ENCODE data around the gene PPP4R4. TPM values are rescaled to one million over a fixed set of nuclear protein-coding genes. Genes with fewer than 3 reads are reported as not detected.

PPP4R4 gene
- polyA plus RNA-seq, 1 of the 3 experiments (the other 2 are of a cell fraction), result 2.5 TPM

DNA sequence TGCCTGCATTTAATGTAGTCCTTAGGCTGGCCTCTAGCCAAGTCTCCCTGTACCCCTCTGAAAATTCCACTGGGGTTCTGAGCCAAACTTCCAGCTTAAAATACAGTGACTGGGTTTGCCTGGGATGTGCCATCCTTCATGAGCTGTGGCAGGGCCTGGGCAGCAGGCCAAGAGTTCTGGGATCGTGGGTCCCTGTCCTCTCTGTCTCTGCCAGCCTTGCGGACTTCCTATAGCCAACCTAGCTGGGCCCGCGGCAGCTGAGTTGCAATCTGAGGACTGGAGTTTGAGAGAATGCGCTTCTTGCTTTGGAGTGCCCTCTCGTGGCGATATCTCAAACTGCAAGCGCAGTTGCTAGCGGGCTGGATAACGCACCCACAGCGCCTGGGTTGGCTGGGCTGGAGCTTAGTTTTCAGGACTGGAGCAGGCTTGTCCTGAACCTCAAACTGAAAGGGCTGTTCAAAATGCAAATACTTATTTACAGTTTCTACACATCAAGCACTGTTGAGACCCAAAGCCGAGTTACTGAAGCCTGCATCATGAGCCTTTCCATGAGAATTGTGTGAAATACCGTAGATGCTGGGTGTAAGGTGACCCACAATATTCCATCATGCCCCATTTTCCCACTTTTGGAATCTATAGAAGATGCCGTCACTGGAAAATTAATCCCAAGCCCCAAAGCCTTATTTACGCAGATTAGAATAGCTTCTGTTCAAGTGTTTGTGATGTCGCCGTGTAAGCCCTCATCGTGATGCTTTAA lies 37.4 kb upstream of the PPP4R4 start (continued):
- TF ChIP-seq TCF12 (IDR thresholded peaks at IDR 0.05) (no peak; the same call in 1 of the 2 replicates), GATA2 (CRISPR knock-in tag; IDR thresholded peaks at IDR 0.05) (no peak), TAF1 (IDR thresholded peaks at IDR 0.05; ENCODE audit: borderline replicate concordance, low read depth, low read length) (no peak), SMC3 (IDR thresholded peaks at IDR 0.05; ENCODE audit: low read depth, low read length) (peak; percentile 89), RXRA (IDR thresholded peaks at IDR 0.05; ENCODE audit: borderline replicate concordance, low read depth) (no peak), CHD2 (IDR thresholded peaks at IDR 0.05; ENCODE audit: low read length, partially characterized antibody) (peak; percentile 57), SIN3A (IDR thresholded peaks at IDR 0.05; ENCODE audit: borderline replicate concordance, low read depth, low read length) (no peak), TEAD4 (IDR thresholded peaks at IDR 0.05; ENCODE audit: borderline replicate concordance, insufficient read depth) (no peak), EZH2phosphoT487 (IDR thresholded peaks at IDR 0.05; ENCODE audit: borderline replicate concordance, low read depth) (no peak), NRF1 (IDR thresholded peaks at IDR 0.05; ENCODE audit: low read depth, low read length) (0 out of 2 replicates have a peak, but pooled peaks have one; percentile 7), ELF1 (IDR thresholded peaks at IDR 0.05) (no peak), FOXJ3 (CRISPR knock-in tag; IDR thresholded peaks at IDR 0.05) (no peak), EP300 (IDR thresholded peaks at IDR 0.05; ENCODE audit: borderline replicate concordance in 1 of 2, low read depth in 1 of 2, low read length in 1 of 2) (no peak), MXI1 (IDR thresholded peaks at IDR 0.05; ENCODE audit: low read depth, low read length) (peak; percentile 28; the same call in 1 of the 2 replicates), POLR2AphosphoS5 (IDR thresholded peaks at IDR 0.05; ENCODE audit: low read depth, low read length) (no peak), MAX (IDR thresholded peaks at IDR 0.05; ENCODE audit: low read depth) (no peak), RCOR1 (IDR thresholded peaks at IDR 0.05; ENCODE audit: low read length) (peak; percentile 59; the same call in 1 of the 2 replicates), FOXM1 (IDR thresholded peaks at IDR 0.05; ENCODE audit: low read depth) (no peak), GABPA (IDR thresholded peaks at IDR 0.05; ENCODE audit: low read depth) (no peak), YY1 (IDR thresholded peaks at IDR 0.05; ENCODE audit: low read depth) (no peak), FOSL2 (IDR thresholded peaks at IDR 0.05; ENCODE audit: borderline replicate concordance, low read depth) (no peak), RAD21 (IDR thresholded peaks at IDR 0.05; ENCODE audit: low read length) (peak; percentile 98)

DNA sequence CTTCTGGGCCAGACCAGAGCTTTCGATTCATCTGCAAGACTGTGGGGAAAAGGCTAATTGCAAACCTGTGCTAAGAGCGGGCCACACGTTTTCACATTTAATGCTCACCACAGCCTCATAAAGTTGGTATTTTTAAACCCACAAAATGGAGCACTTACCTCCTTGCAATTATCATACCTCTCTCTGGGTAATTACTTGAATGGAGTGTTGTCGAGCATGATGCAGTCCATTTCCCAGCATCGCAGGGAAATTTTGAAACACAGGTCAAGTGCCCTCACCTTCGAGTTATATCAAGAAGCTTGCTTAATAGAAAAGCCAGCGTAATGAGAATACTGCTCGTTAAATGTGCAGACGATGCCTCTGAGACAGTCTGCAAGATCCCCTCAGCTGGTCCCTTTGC lies 35.9 kb upstream of the PPP4R4 start:
- Histone ChIP-seq H3K4me2 (no peak overlapping the region), H4K20me1 (ENCODE audit: insufficient read depth) (no peaks in the 10 kb centered on the region), H3K4me1 (ENCODE audit: control insufficient read depth in 1 of 2, insufficient read depth in 2 of 2, low read depth in 1 of 2, low read length in 1 of 2) (peaks cover 0 to 3% of the 10 kb centered on the region in 2 experiments; a peak in 2 of 4 replicates), H3K4me3 (ENCODE audit: low read depth in 2 of 2, low read length in 1 of 2) (no peak overlapping the region), H3K27ac (ENCODE audit: low read depth in 2 of 2, low read length in 1 of 2) (no peak overlapping the region), H3K79me2 (ENCODE audit: insufficient read depth) (no peaks in the 10 kb centered on the region), H3K9me2 (no peaks in the 10 kb centered on the region), H3K9ac (no peak overlapping the region), H3K27me3 (ENCODE audit: insufficient read depth) (no peaks in the 10 kb centered on the region), H2AFZ (ENCODE audit: low read depth) (no peak overlapping the region), H3K36me3 (replicated peaks in 1 of 2; ENCODE audit: control insufficient read depth in 1 of 2, insufficient read depth in 2 of 2, low read length in 1 of 2) (no peaks in the 10 kb centered on the region), H3K9me3 (no peaks in the 10 kb centered on the region), H3F3A (replicated peaks; ENCODE audit: insufficient read depth) (no peaks in the 10 kb centered on the region)
- ChIA-PET CTCF (interaction anchor here (1.2 to 5.2 kb wide), 10 partner anchors 14 to 483 kb away, joined by 3 to 132 read pairs (median 20); no protein-coding TSS in a partner anchor), POLR2A (no interaction called here)
- no peak for TF ChIP-seq MAX (IDR thresholded peaks at IDR 0.05; ENCODE audit: low read depth)
- no peak for TF ChIP-seq FOXJ3 (CRISPR knock-in tag; IDR thresholded peaks at IDR 0.05)
- TF ChIP-seq TEAD4 (IDR thresholded peaks at IDR 0.05; ENCODE audit: borderline replicate concordance, insufficient read depth), result no peak
- TF ChIP-seq FOXM1 (IDR thresholded peaks at IDR 0.05; ENCODE audit: low read depth), result no peak
- TF ChIP-seq GABPA (IDR thresholded peaks at IDR 0.05; ENCODE audit: low read depth), result no peak
- no peak for TF ChIP-seq ZBTB33 (IDR thresholded peaks at IDR 0.05; ENCODE audit: borderline replicate concordance, low read depth)
- no peak for TF ChIP-seq MEF2A (IDR thresholded peaks at IDR 0.05; ENCODE audit: borderline replicate concordance, low read depth)
- no peak for TF ChIP-seq NRF1 (IDR thresholded peaks at IDR 0.05; ENCODE audit: low read depth, low read length)
- TF ChIP-seq RFX5 (IDR thresholded peaks at IDR 0.05; ENCODE audit: low read length), result no peak
- TF ChIP-seq TAF1 (IDR thresholded peaks at IDR 0.05; ENCODE audit: borderline replicate concordance, low read depth, low read length), result no peak
- no peak for TF ChIP-seq CTCF (IDR thresholded peaks at IDR 0.05)
- TF ChIP-seq GATA2 (CRISPR knock-in tag; IDR thresholded peaks at IDR 0.05), result no peak
- TF ChIP-seq TCF12 (IDR thresholded peaks at IDR 0.05), result no peak
- WGBS (ENCODE audit: low lambda C conversion rate), result 63% methylated on average over 9 of the region's 9 CpGs
- no peak for DNase-seq
